ENCODE results near the gene F12.

Gene F12

DNA sequence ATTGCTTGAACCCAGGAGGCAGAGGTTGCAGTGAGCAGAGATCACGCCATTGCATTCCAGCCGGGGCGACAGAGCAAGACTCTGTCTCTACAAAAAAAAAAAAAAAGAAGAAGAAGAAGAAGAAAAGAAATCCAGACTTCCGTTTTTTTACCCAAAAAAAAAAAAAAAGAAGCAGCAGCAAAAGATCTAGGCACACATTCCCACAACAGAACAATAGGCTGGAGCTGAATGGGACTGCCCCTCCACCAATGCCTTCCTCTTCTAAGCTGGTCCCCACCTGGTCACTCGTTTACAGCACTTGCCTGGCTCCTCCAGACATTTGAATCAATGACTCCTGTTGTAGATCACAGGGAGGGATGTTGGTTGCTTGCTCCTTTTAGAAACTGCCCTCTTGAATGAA lies 56.3 kb downstream of the F12 start:
- ChIA-PET POLR2A (interaction anchor here (0.6 to 2.1 kb wide), 6 partner anchors 10 to 326 kb away, joined by 3 to 7 read pairs (median 4); no protein-coding TSS in a partner anchor), CTCF (interaction anchor here (0.7 to 3.2 kb wide), 4 partner anchors 17 to 250 kb away, joined by 3 to 26 read pairs (median 3); no protein-coding TSS in a partner anchor)
- Histone ChIP-seq H3K36me3 (ENCODE audit: control insufficient read depth in 2 of 2, insufficient read depth in 1 of 2, low read length in 2 of 2) (peaks cover 0 to 12% of the 10 kb centered on the region in 2 experiments; a peak in 2 of 3 replicates), H3K4me3 (ENCODE audit: low read depth, low read length) (no peak overlapping the region), H3K27ac (ENCODE audit: extremely low read depth, low read depth, low read length) (no peak overlapping the region), H3K9me3 (ENCODE audit: control insufficient read depth, insufficient read depth, low read depth, low read length) (no peaks in the 10 kb centered on the region), H3K4me1 (ENCODE audit: control insufficient read depth, insufficient read depth, low read length) (peaks cover 17% of the 10 kb centered on the region; the same call in 1 of the 2 replicates)
- TF ChIP-seq, protein P1, sequence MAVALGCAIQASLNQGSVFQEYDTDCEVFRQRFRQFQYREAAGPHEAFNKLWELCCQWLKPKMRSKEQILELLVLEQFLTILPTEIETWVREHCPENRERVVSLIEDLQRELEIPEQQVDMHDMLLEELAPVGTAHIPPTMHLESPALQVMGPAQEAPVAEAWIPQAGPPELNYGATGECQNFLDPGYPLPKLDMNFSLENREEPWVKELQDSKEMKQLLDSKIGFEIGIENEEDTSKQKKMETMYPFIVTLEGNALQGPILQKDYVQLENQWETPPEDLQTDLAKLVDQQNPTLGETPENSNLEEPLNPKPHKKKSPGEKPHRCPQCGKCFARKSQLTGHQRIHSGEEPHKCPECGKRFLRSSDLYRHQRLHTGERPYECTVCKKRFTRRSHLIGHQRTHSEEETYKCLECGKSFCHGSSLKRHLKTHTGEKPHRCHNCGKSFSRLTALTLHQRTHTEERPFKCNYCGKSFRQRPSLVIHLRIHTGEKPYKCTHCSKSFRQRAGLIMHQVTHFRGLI (tag by site-specific recombination; IDR thresholded peaks at IDR 0.05), result no peak
- no peak for TF ChIP-seq GLIS1 (tag by site-specific recombination; IDR thresholded peaks at IDR 0.05)
- no peak for TF ChIP-seq ZSCAN16 (tag by site-specific recombination; IDR thresholded peaks at IDR 0.05)
- no peak for TF ChIP-seq ZNF558 (tag by site-specific recombination; IDR thresholded peaks at IDR 0.05)
- no peak for TF ChIP-seq ZNF610 (tag by site-specific recombination; IDR thresholded peaks at IDR 0.05; ENCODE audit: borderline replicate concordance)
- TF ChIP-seq, protein P2, sequence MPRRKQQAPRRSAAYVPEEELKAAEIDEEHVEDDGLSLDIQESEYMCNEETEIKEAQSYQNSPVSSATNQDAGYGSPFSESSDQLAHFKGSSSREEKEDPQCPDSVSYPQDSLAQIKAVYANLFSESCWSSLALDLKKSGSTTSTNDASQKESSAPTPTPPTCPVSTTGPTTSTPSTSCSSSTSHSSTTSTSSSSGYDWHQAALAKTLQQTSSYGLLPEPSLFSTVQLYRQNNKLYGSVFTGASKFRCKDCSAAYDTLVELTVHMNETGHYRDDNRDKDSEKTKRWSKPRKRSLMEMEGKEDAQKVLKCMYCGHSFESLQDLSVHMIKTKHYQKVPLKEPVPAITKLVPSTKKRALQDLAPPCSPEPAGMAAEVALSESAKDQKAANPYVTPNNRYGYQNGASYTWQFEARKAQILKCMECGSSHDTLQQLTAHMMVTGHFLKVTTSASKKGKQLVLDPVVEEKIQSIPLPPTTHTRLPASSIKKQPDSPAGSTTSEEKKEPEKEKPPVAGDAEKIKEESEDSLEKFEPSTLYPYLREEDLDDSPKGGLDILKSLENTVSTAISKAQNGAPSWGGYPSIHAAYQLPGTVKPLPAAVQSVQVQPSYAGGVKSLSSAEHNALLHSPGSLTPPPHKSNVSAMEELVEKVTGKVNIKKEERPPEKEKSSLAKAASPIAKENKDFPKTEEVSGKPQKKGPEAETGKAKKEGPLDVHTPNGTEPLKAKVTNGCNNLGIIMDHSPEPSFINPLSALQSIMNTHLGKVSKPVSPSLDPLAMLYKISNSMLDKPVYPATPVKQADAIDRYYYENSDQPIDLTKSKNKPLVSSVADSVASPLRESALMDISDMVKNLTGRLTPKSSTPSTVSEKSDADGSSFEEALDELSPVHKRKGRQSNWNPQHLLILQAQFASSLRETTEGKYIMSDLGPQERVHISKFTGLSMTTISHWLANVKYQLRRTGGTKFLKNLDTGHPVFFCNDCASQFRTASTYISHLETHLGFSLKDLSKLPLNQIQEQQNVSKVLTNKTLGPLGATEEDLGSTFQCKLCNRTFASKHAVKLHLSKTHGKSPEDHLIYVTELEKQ (tag by site-specific recombination; IDR thresholded peaks at IDR 0.05; ENCODE audit: borderline replicate concordance), result no peak
- no peak for TF ChIP-seq HOXA7 (CRISPR knock-in tag; IDR thresholded peaks at IDR 0.05; ENCODE audit: borderline replicate concordance)
- no peak for TF ChIP-seq ZNF629 (tag by site-specific recombination; IDR thresholded peaks at IDR 0.05)
- TF ChIP-seq ZNF391 (tag by site-specific recombination; IDR thresholded peaks at IDR 0.05; ENCODE audit: borderline replicate concordance, low read depth), result no peak
- no peak for TF ChIP-seq KLF1 (tag by site-specific recombination; IDR thresholded peaks at IDR 0.05)
- no peak for TF ChIP-seq HOXD13 (CRISPR knock-in tag; IDR thresholded peaks at IDR 0.05; ENCODE audit: borderline replicate concordance)

Measured in HEK293 (cell line).